NCI-H1436 (cell line): ENCODE results near the gene NEK3.
"Not testable (repeated sequence)": the region's sequence is repeated elsewhere in the genome, so short reads cannot be mapped to it uniquely, and the experiment has no call there.

Experiments
- DNase-seq: peaks from one replicate; lab custom pipeline; 2025; lab: John Stamatoyannopoulos, UW

Gene NEK3

GRCh38 chr13:52118595-52118994, 40.8 kb downstream of the NEK3 start:
- no peak for DNase-seq

GRCh38 chr13:52118095-52118494, 41.3 kb downstream of the NEK3 start:
- no peak for DNase-seq

- no peak for DNase-seq
Observed at GRCh38 chr13:52112591-52112990, 46.8 kb downstream of the NEK3 start.

- DNase-seq: no peak
Observed at GRCh38 chr13:52109116-52109670, 50.2 kb downstream of the NEK3 start.

GRCh38 chr13:52105841-52106240, 53.6 kb downstream of the NEK3 start:
- DNase-seq: no peak

GRCh38 chr13:52104624-52105023, 54.8 kb downstream of the NEK3 start:
- no peak for DNase-seq

GRCh38 chr13:52103386-52103785, 56.0 kb downstream of the NEK3 start:
- no peak for DNase-seq

- DNase-seq: not testable (repeated sequence)
Observed at GRCh38 chr13:52102423-52102822, 57.0 kb downstream of the NEK3 start.

- DNase-seq: no peak
Observed at GRCh38 chr13:52097197-52097596, 62.2 kb downstream of the NEK3 start.

- DNase-seq: no peak
Observed at GRCh38 chr13:52096748-52097147, 62.6 kb downstream of the NEK3 start.

GRCh38 chr13:52096062-52096461, 63.3 kb downstream of the NEK3 start:
- no peak for DNase-seq

- DNase-seq: no peak
Observed at GRCh38 chr13:52092087-52092486, 67.3 kb downstream of the NEK3 start.

- no peak for DNase-seq
Observed at GRCh38 chr13:52091473-52091872, 67.9 kb downstream of the NEK3 start.

- no peak for DNase-seq
Observed at GRCh38 chr13:52085421-52085820, 74.0 kb downstream of the NEK3 start.

- not testable (repeated sequence) for DNase-seq
Observed at GRCh38 chr13:52084981-52085380, 74.4 kb downstream of the NEK3 start.
